Sigmoid colon (tissue), 4 donors: ENCODE measurements around the gene TTC6.

Experiments
- POLR2A ChIP-seq, 2 donors: fragments of 450-650 bp; IDR thresholded peaks; one replicate each; pipeline ENCODE4 v1.6.1; 2016; ENCODE audit warnings: antibody characterized with exemption in 2 of 2, mild to moderate bottlenecking in 2 of 2, moderate library complexity in 2 of 2
- POLR2AphosphoS5 ChIP-seq, 4 donors: sonication (generic); formaldehyde crosslinking; IDR thresholded peaks; one replicate each; pipeline ENCODE4 v1.6.1; 2017; ENCODE audit warnings: antibody characterized with exemption in 4 of 4
- TF ChIP-seq, protein P1 (sequence below), 4 experiments: fragments of 450-650 bp in 3 of 4; fragments of 200-600 bp in 1 of 4; IDR thresholded peaks; one replicate each; pipeline ENCODE4 v1.5.1; 2016 to 2019; ENCODE audit warnings: antibody characterized with exemption in 4 of 4, mild to moderate bottlenecking in 3 of 4, moderate library complexity in 2 of 4

DNA sequence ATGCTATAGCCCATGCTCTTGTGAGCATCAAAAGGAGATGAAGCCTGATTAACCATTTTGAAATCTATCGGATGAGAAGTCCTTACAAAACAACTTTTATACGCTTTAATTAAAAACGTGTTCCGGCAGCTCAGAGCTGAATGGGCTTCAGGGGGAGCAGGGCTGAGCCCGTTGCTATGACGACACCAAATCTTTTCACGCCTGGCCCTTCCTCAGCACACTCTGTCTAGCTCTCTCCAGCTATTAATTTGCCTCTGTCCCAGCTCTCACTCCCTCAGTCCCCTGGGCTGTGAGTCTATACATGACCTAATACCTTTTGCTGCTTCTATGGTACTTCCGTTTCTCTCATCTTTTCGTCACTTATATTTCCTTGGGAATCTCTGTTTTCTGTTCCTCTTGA is 16.2 kb upstream of the TTC6 start:
- TF ChIP-seq, protein P1, sequence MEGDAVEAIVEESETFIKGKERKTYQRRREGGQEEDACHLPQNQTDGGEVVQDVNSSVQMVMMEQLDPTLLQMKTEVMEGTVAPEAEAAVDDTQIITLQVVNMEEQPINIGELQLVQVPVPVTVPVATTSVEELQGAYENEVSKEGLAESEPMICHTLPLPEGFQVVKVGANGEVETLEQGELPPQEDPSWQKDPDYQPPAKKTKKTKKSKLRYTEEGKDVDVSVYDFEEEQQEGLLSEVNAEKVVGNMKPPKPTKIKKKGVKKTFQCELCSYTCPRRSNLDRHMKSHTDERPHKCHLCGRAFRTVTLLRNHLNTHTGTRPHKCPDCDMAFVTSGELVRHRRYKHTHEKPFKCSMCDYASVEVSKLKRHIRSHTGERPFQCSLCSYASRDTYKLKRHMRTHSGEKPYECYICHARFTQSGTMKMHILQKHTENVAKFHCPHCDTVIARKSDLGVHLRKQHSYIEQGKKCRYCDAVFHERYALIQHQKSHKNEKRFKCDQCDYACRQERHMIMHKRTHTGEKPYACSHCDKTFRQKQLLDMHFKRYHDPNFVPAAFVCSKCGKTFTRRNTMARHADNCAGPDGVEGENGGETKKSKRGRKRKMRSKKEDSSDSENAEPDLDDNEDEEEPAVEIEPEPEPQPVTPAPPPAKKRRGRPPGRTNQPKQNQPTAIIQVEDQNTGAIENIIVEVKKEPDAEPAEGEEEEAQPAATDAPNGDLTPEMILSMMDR (IDR thresholded peaks at IDR 0.05), result no peak
- no peak for TF ChIP-seq POLR2A (IDR thresholded peaks at IDR 0.05)
- TF ChIP-seq POLR2AphosphoS5 (IDR thresholded peaks at IDR 0.05), result no peak
